ENCODE data around the gene UTF1. TPM values are rescaled to one million over a fixed set of nuclear protein-coding genes. Genes with fewer than 3 reads are reported as not detected.

The UTF1 gene
- total and polyA plus RNA-seq, 9 of the 15 experiments (the other 6 are each of a cell fraction or from before 2014, with no cell fraction given), result 0.35 to 0.46 TPM; not detected in 7

DNA sequence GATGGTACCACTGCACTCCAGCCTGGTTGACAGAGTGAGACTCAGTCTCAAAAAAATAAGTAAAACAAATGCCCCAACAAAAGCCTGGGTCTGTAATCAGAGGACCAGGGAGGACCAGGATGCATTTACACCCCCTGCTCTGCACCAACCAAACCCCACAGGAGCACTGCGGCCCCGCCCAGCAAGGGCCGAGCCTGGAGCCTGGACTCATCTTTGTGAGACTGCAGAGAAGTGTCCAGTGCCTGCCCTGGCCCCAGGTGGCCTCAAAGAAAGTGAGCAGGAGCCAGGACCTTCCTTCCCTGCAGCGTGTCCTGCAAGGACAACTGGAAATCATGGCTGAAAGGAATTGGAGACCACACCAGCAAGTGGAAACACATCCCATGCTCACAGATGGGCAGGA lies 38.4 kb upstream of the UTF1 start:
- H3K4me3 ChIP-seq, result no peak overlapping the region
- ATAC-seq (no peak), DNase-seq (ENCODE audit: extremely low read depth in 1 of 4, low spot score in 3 of 4) (no peak), FAIRE-seq (no peak)
- in situ Hi-C loops (cut with MboI), result no loop called here
- H3K27me3 ChIP-seq (ENCODE audit: control insufficient read depth in 2 of 2, insufficient read depth in 2 of 2, low read length in 2 of 2), result peaks cover 5 to 51% of the 10 kb centered on the region in 2 experiments; a peak in 4 of 5 replicates
- no peak overlapping the region for H3K27ac ChIP-seq (ENCODE audit: extremely low read depth, low read depth, low read length)
- H3K9me1 ChIP-seq (ENCODE audit: control insufficient read depth, insufficient read depth, low read length), result no peaks in the 10 kb centered on the region
- no peaks in the 10 kb centered on the region for H3K36me3 ChIP-seq (ENCODE audit: control insufficient read depth, insufficient read depth, low read length)
- BruUV-seq (replicated peaks), result no TSS peak
- H3K79me2 ChIP-seq (ENCODE audit: control insufficient read depth, insufficient read depth, low read length), result no peaks in the 10 kb centered on the region
- CTCF ChIA-PET (ENCODE audit: low intra/inter-chr PET ratio), result no interaction called here
- POLR2A ChIA-PET, result interaction anchor here (0.7 kb wide), 1 partner anchor 124 kb away, joined by 3 read pairs; no protein-coding TSS in a partner anchor
- intact Hi-C loops (cut with micrococcal nuclease), result no loop called here
- peaks cover 3% of the 10 kb centered on the region; the same call in 1 of the 2 replicates for H4K20me1 ChIP-seq (replicated peaks; ENCODE audit: control insufficient read depth, insufficient read depth, low read length)
- no peak overlapping the region for H2AFZ ChIP-seq (ENCODE audit: low read depth, low read length)
- no peak for TF ChIP-seq MTA2 (IDR thresholded peaks at IDR 0.05; ENCODE audit: low read depth)
- TF ChIP-seq, protein P1, sequence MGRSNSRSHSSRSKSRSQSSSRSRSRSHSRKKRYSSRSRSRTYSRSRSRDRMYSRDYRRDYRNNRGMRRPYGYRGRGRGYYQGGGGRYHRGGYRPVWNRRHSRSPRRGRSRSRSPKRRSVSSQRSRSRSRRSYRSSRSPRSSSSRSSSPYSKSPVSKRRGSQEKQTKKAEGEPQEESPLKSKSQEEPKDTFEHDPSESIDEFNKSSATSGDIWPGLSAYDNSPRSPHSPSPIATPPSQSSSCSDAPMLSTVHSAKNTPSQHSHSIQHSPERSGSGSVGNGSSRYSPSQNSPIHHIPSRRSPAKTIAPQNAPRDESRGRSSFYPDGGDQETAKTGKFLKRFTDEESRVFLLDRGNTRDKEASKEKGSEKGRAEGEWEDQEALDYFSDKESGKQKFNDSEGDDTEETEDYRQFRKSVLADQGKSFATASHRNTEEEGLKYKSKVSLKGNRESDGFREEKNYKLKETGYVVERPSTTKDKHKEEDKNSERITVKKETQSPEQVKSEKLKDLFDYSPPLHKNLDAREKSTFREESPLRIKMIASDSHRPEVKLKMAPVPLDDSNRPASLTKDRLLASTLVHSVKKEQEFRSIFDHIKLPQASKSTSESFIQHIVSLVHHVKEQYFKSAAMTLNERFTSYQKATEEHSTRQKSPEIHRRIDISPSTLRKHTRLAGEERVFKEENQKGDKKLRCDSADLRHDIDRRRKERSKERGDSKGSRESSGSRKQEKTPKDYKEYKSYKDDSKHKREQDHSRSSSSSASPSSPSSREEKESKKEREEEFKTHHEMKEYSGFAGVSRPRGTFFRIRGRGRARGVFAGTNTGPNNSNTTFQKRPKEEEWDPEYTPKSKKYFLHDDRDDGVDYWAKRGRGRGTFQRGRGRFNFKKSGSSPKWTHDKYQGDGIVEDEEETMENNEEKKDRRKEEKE (IDR thresholded peaks at IDR 0.05; ENCODE audit: borderline replicate concordance in 1 of 2, control insufficient read depth in 1 of 2, low read depth in 2 of 2, low read length in 1 of 2), result no peak
- no peak for TF ChIP-seq ZNF507 (tag; conservative IDR thresholded peaks at IDR 0.05)
- no peak for TF ChIP-seq ESRRA (IDR thresholded peaks at IDR 0.05; ENCODE audit: borderline replicate concordance, low read depth)
- TF ChIP-seq MEF2D (tag; conservative IDR thresholded peaks at IDR 0.05; ENCODE audit: low read depth), result no peak
- TF ChIP-seq, protein P2, sequence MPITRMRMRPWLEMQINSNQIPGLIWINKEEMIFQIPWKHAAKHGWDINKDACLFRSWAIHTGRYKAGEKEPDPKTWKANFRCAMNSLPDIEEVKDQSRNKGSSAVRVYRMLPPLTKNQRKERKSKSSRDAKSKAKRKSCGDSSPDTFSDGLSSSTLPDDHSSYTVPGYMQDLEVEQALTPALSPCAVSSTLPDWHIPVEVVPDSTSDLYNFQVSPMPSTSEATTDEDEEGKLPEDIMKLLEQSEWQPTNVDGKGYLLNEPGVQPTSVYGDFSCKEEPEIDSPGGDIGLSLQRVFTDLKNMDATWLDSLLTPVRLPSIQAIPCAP (CRISPR knock-in tag; IDR thresholded peaks at IDR 0.05; ENCODE audit: borderline replicate concordance), result no peak
- TF ChIP-seq GABPB2 (CRISPR knock-in tag; conservative IDR thresholded peaks at IDR 0.05), result no peak
- no peak for TF ChIP-seq U2AF2 (optimal IDR thresholded peaks at IDR 0.05; ENCODE audit: low read depth, low read length)
- TF ChIP-seq, protein P3, sequence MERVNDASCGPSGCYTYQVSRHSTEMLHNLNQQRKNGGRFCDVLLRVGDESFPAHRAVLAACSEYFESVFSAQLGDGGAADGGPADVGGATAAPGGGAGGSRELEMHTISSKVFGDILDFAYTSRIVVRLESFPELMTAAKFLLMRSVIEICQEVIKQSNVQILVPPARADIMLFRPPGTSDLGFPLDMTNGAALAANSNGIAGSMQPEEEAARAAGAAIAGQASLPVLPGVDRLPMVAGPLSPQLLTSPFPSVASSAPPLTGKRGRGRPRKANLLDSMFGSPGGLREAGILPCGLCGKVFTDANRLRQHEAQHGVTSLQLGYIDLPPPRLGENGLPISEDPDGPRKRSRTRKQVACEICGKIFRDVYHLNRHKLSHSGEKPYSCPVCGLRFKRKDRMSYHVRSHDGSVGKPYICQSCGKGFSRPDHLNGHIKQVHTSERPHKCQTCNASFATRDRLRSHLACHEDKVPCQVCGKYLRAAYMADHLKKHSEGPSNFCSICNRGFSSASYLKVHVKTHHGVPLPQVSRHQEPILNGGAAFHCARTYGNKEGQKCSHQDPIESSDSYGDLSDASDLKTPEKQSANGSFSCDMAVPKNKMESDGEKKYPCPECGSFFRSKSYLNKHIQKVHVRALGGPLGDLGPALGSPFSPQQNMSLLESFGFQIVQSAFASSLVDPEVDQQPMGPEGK (CRISPR knock-in tag; IDR thresholded peaks at IDR 0.05; ENCODE audit: borderline replicate concordance), result no peak
- TF ChIP-seq, protein P4, sequence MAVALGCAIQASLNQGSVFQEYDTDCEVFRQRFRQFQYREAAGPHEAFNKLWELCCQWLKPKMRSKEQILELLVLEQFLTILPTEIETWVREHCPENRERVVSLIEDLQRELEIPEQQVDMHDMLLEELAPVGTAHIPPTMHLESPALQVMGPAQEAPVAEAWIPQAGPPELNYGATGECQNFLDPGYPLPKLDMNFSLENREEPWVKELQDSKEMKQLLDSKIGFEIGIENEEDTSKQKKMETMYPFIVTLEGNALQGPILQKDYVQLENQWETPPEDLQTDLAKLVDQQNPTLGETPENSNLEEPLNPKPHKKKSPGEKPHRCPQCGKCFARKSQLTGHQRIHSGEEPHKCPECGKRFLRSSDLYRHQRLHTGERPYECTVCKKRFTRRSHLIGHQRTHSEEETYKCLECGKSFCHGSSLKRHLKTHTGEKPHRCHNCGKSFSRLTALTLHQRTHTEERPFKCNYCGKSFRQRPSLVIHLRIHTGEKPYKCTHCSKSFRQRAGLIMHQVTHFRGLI (CRISPR knock-in tag; IDR thresholded peaks at IDR 0.05), result no peak
- TF ChIP-seq ZKSCAN1 (IDR thresholded peaks at IDR 0.05; ENCODE audit: low read depth, low read length), result no peak
- H3K4me2 ChIP-seq (ENCODE audit: insufficient read depth, low read length), result no peak overlapping the region
- peaks cover 0 to 30% of the 10 kb centered on the region in 2 experiments; a peak in 2 of 5 replicates for H3K4me1 ChIP-seq (replicated peaks in 1 of 2; ENCODE audit: control insufficient read depth in 2 of 2, insufficient read depth in 2 of 2, low read length in 2 of 2)
- H3K9me3 ChIP-seq (replicated peaks; ENCODE audit: control insufficient read depth, insufficient read depth, low read depth, low read length), result no peaks in the 10 kb centered on the region
- 2% methylated on average over 4 of the region's 4 CpGs for WGBS (ENCODE audit: insufficient coverage, low coverage, missing lambda C conversion rate)
- H3K9ac ChIP-seq (ENCODE audit: insufficient read depth in 1 of 2, low read depth in 2 of 2, low read length in 2 of 2), result no peak overlapping the region

Data from K562 (cell line).